H54 (cell line): ENCODE results near the gene PDZRN3.

Experiments used
- DNase-seq: peaks from one replicate; pipeline ENCODE4 v3.0.0; 2011; ENCODE audit warnings: low spot score, mixed read lengths; ENCODE audit not compliant: insufficient read length
- FAIRE-seq: peaks from 3 replicates; lab custom pipeline; 2011; peaks lifted over from hg19 to GRCh38; lab: Jason Lieb, UNC
- POLR2A ChIP-seq: IDR thresholded peaks from 2 replicates; pipeline ENCODE4 v1.6.1; 2011; ENCODE audit warnings: low read depth, mild to moderate bottlenecking, low read length

Gene PDZRN3

DNA sequence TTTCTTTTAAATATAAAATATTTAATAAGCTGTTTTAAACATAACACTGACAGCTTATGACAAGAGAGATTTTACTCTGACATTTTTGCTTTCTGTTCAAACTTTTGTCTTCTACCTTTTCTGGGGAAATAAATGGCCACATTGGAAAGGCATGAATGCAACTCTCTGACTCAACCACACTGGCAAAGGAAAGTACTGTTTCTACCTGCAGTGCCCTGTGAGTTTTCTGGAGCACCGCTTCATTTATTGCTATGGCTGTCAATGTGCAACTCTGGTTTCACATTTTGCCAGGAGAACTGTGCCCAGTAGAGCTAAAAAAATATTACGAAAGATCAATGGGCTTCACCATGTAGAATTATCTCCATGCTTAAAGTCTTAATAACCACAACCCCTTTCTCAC lies 15.1 kb downstream of the PDZRN3 start:
- no peak for TF ChIP-seq POLR2A
- FAIRE-seq: no peak
- no peak for DNase-seq

DNA sequence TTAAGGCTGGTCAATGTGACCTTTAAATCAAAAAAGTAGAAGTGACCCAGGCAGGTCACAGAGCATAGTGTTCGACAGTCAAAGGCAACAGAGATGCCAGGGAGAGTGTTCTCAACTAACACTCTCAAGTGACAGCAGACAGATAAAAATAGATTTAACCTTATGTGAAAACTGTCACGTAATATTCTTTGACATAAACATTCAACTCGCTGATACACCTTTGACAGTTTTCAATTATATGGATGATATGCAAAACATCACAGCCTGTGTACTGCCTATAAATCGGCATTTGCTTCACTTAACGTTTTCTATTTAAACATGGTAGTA lies 15.5 kb downstream of the PDZRN3 start:
- FAIRE-seq: no peak
- DNase-seq: no peak
- TF ChIP-seq POLR2A: no peak

DNA sequence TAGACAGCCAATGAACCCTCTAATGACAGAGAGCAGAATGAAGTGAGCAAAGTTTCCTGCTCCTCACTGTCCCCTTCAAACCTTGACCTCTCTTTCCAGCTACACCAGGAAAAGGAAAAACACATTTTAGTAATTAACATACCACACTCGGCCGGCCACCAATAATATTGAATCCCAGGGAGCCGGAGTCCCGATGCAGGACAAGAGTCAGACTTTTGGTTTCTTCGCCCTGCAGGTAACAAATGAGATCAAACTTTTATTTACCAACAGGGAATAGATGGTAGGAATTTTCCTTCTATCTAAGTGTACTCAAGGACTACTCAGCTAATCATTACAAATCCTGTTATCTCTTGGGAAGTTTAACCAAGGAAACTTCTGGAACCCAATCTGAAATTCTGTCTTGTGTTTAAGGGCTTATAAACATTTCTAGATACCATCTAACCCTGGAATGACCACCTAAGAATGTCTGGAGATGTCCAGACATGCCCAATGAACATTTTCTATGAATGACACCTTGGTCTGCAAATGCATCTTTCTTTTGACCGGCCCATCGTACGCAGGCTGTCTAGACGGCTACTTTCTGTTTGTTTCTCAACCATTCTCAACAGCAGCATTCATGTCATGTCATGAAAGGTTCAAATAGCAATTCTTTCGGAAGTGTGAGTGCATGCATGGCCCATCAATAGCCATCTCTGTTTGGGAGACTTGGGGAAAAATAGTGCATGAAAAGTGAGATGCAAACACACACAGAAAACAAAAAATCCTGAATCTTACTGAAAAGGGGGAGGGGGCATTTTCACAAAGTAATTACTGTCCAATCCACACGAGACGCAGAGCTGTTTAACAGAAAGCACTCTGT lies 16.1 kb downstream of the PDZRN3 start:
- FAIRE-seq (no peak), DNase-seq (no peak)
- TF ChIP-seq POLR2A: no peak

DNA sequence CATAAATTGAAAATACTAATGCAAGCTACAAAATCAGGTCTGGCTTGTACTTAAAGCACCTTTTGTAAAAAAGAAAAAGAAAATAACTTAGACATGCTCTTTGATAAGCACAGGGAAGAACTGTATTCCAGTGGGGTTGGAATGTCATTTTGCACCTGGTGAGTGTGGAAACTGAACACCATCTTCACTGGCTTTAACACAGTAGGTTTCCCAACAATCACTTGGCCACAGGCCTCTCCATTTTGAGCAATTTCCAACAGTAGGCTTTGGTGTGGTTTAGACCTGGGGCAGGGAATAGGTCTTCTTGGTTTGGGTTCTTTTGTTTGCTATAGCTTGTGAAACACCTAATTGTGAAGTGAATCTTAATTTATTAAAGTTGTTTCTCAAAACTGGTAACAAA lies 18.9 kb downstream of the PDZRN3 start:
- no peak for DNase-seq
- TF ChIP-seq POLR2A: no peak
- no peak for FAIRE-seq

DNA sequence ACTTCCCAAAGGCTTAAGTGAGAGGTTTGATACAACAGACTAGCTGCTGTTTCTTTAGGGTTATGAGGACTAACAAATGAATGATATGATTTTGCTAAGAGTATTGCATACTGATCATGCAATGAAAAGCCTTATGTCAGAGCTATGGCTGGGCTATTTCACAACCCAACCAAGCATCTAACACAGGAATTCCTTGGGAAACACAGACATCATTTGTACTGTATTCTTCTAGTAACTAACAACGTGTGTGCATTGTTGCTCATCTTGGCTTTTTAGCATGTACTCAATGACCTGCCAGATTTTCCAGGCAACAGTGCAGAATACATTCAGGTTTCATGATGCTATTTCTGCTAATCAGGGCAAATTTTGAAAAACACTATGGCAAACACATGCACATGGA lies 19.3 kb downstream of the PDZRN3 start:
- FAIRE-seq: no peak
- no peak for DNase-seq
- TF ChIP-seq POLR2A: no peak

DNA sequence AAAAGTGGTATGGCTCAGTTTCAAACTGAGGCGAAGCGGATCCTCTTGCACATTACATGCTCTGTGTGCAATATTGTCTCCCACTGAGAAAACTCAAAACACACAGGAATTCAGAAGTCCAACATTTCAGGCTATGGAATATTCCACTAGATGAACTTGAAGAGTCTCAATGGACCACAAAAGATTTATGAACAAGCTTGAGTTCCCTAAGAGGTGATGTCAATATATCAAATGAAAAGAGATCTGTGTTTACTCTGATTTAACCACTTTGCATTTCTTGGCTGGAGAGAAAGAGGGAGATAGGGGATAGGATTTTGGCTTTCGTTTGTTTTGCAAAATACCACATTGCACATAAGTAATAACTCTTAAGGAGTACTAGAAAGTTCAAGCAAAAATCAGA lies 20.3 kb downstream of the PDZRN3 start:
- DNase-seq (no peak), FAIRE-seq (no peak)
- no peak for TF ChIP-seq POLR2A

DNA sequence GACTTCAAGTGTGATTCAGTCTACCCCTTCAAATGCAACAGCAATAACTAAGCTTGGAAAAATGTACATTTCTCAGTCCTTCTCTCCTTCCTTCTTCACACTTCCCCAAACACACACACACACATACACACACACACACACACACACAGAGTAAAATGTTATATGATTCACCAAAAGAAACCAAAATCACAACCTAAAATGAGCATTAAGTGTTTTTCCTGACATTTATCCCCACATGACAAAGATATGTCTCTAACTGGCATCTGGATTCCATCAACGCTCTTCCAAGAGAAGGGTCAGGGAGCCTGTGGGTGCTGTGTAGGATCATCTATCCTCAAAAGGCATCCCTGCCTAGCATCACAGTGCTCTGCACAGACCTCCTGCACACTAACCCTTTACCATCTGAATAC lies 21.0 kb downstream of the PDZRN3 start:
- no peak for TF ChIP-seq POLR2A
- FAIRE-seq (no peak), DNase-seq (no peak)

DNA sequence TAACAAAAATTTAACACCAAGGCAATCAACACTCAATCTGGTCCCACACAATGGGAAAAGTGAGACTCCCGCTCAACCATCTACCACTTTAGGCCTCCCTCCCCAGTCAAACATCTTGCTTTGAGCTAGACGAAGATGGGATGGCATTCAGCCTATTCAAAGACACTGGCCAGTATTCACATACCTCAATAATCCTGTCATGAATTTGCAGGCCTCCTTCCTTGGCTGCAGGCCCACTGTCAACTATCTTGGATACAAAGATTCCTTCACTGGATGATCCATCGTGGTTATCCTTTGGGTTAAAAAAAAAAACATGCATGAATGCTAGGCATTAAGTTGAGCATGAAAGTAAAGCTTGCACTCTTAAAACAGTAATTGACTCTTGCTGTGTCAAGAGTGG lies 22.6 kb downstream of the PDZRN3 start:
- no peak for TF ChIP-seq POLR2A
- DNase-seq: no peak
- no peak for FAIRE-seq

DNA sequence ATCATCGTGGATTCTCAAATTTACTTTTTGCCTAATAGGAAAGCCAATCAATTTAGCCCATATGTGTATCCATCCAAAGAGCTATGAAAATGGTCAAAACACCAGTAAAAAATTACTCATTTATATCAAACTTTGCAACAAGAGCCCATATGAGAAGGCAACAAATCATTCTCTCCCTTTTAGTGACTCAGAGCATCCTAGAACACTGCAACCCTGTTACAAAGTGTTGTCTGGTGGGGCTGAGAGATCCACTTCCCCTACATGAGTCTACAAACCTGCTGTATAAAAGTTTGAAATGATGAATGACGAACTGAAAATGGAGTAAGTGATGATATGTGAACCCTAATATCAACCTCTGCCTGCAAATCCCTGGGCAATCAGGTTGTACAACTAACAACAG lies 23.3 kb downstream of the PDZRN3 start:
- DNase-seq (no peak), FAIRE-seq (no peak)
- TF ChIP-seq POLR2A: no peak

DNA sequence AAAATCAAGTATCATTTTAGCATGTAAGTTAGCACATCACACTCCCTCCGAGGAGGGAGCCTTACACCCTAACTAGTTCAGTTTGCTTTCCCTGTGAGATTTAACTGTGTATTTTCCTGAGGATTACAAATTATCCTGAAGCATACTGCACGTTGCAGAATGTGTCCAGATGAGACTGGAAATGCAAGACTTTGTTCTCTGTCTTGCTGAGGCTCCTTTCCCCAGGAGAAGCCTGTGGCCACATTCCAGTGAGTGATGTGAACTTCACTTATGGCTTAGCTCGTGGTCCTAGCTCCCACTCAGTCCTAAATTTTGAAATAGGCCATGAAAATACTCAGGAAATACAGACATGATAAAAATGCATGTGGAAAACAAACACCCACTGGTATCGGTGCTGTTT lies 23.7 kb downstream of the PDZRN3 start:
- no peak for TF ChIP-seq POLR2A
- no peak for DNase-seq
- FAIRE-seq: no peak

DNA sequence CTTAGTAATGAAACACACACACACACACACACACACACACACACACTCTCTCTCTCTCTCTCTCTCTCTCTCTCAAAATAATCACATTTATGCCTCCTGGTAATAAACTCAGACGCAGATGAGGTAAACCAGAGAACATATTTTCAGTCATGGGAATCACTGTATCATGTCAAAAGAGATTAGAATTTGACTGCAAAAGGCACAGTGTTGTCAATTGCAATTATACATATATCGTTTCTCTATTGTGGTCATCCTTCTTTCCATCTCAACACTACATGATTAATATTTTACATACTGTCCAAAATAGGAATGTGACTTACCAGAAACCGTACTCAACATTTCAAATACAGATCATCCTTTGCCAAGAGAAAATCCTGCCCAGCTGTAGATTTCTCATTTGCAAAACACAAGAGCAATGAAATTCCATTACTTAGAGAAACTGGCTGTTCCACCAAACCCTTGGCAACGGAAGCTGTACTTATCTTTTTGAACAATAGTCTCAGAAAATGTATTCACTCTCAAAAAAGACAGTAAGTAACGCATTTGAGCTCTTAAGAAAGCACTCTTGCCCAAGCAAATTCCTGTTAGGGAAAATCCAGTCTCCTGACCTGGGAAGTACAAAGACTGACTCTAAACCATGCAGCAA lies 24.3 kb downstream of the PDZRN3 start:
- no peak for TF ChIP-seq POLR2A
- no peak for DNase-seq
- FAIRE-seq: no peak

DNA sequence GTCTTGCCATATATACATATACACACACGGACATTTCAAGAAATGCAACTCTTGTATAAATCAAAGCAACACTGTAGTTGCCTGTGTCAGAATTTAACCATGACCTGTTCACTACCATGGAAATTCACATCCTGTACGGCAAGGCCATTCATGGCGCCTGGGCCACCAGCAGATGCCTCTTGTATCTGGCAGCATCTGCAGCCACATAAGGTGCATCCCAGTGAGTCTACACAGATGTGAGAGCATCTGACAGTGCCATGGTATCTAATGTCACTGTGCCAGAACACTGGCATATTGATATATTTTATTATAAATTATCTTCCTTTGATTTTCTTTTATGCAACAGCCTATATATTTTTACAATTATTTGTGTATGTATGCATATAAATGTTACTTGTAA lies 25.1 kb downstream of the PDZRN3 start:
- DNase-seq (no peak), FAIRE-seq (no peak)
- no peak for TF ChIP-seq POLR2A

DNA sequence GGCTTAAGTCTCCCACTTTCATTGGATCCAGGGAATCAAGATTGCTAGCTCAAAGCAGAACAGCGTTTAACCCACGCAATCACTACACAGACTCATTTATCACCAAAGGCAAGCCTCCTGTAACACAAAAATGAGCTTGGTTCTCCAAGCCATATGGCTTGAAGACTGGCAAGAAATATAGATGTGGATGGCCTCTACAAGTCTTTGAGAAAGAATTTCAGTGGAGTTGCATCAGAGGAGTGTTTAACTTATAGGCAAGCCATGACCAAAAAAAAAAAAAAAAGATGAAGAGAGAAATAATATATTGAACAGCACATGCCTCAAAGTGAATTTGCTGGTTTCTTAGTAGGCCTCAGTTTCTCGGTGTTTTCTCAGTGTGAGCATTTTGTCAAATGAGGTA lies 27.3 kb downstream of the PDZRN3 start:
- TF ChIP-seq POLR2A: no peak
- no peak for DNase-seq
- no peak for FAIRE-seq

DNA sequence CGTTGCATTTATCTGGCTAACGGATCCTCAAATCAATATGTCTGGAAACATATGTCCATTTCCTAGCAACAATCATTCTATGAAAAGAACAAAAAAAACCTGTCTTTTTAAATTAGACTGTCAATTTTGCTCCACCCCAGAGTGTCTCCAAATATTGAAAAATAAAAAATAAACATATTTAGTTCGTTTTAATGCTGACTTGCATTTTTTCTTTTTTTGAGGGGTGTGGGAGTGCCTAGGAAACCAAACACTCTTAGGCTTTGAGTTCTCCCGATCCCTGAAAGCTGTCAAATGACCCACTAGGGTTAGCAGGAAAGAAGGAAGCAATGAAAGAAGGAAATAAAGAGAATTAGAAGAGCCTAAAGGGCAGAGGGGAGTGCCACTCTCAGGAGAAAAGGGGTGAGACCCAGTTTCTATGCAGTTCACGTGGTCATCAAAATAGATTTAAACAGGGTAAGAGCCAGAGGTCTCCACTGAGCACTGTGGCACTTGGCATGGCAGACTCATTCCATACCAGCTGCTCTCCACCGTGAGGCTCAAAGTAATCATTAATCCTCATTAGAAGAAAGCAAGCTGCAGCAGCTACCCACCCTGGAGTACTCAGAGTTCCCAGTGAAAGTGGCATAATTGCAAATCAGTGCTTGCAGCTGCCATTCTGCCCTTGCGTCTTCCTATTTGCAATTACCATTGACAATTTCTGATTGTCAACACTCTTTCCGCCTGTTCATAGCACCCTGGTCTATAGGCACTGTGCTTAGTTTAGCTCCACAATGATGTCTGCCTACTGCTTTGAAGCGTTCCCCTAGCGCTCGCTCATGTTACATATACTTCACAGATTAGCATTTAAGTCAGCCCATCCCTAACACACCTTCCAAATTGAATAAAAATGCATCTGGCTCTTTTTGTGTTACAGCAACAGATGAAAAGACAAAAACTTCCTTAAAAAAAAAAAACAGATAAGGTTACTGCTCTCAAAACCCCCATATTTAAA lies 32.3 kb downstream of the PDZRN3 start:
- FAIRE-seq (no peak), DNase-seq (no peak)
- TF ChIP-seq POLR2A: no peak
